HEK293T (cell line): Measurements from ENCODE around the gene CEP97.
"Not testable (repeated sequence)": the region's sequence is repeated elsewhere in the genome, so short reads cannot be mapped to it uniquely, and the experiment has no call there.

Experiments
- CTCF ChIA-PET: fragments of 350-600 bp; formaldehyde crosslinking; extraction: SDS; loops from one replicate; lab custom pipeline; 2021; ENCODE audit warnings: antibody characterized with exemption, inconsistent platforms; lab: Yijun Ruan, JAX
- POLR2A ChIA-PET: fragments of 350-600 bp; formaldehyde crosslinking; extraction: SDS; loops from one replicate; lab custom pipeline; 2020; ENCODE audit warnings: antibody characterized with exemption, inconsistent platforms; lab: Yijun Ruan, JAX
- DNase-seq: peaks from one replicate; pipeline ENCODE4 v3.0.0; 2012; ENCODE audit warnings: mixed read lengths; ENCODE audit errors: extremely low spot score
- ARNT ChIP-seq: fragments of 450-650 bp; IDR thresholded peaks from 2 replicates; pipeline ENCODE4 v1.6.1; 2017; ENCODE audit warnings: mild to moderate bottlenecking
- BHLHE40 ChIP-seq: fragments of 450-650 bp; IDR thresholded peaks from 2 replicates; pipeline ENCODE4 v1.6.1; 2016; ENCODE audit warnings: mild to moderate bottlenecking, moderate library complexity, borderline replicate concordance
- CTBP1 ChIP-seq: fragments of 450-650 bp; IDR thresholded peaks from 2 replicates; pipeline ENCODE4 v1.6.1; 2016; ENCODE audit warnings: borderline replicate concordance
- ELF4 ChIP-seq: fragments of 450-650 bp; IDR thresholded peaks from 2 replicates; pipeline ENCODE4 v1.6.1; 2017; ENCODE audit warnings: antibody characterized with exemption
- FOXA1 ChIP-seq: fragments of 450-650 bp; IDR thresholded peaks from 2 replicates; pipeline ENCODE4 v1.6.1; 2016; ENCODE audit warnings: mild to moderate bottlenecking
- FOXK2 ChIP-seq: fragments of 450-650 bp; IDR thresholded peaks from 2 replicates; pipeline ENCODE4 v1.6.1; 2016; ENCODE audit warnings: mild to moderate bottlenecking
- FOXM1 ChIP-seq: fragments of 450-650 bp; IDR thresholded peaks from 2 replicates; pipeline ENCODE4 v1.6.1; 2017; ENCODE audit warnings: mild to moderate bottlenecking, borderline replicate concordance
- HDGF ChIP-seq: fragments of 450-650 bp; IDR thresholded peaks from 2 replicates; pipeline ENCODE4 v1.6.1; 2017; ENCODE audit warnings: antibody characterized with exemption, borderline replicate concordance
- L3MBTL2 ChIP-seq: fragments of 450-650 bp; conservative IDR thresholded peaks from 2 replicates; pipeline ENCODE4 v1.6.1; 2016; ENCODE audit warnings: mild to moderate bottlenecking
- LEF1 ChIP-seq: fragments of 450-650 bp; IDR thresholded peaks from 2 replicates; pipeline ENCODE4 v1.6.1; 2017; ENCODE audit warnings: mild to moderate bottlenecking, borderline replicate concordance
- NFRKB ChIP-seq: fragments of 450-650 bp; IDR thresholded peaks from 2 replicates; pipeline ENCODE4 v1.6.1; 2016; ENCODE audit warnings: mild to moderate bottlenecking, moderate library complexity
- PKNOX1 ChIP-seq: fragments of 450-650 bp; IDR thresholded peaks from 2 replicates; pipeline ENCODE4 v1.6.1; 2016
- SP1 ChIP-seq: fragments of 450-650 bp; IDR thresholded peaks from 2 replicates; pipeline ENCODE4 v1.6.1; 2017
- SUZ12 ChIP-seq: fragments of 450-650 bp; IDR thresholded peaks from 2 replicates; pipeline ENCODE4 v1.6.1; 2016; ENCODE audit warnings: mild to moderate bottlenecking
- TARDBP ChIP-seq: fragments of 450-650 bp; IDR thresholded peaks from 2 replicates; pipeline ENCODE4 v1.6.1; 2016
- ZNF384 ChIP-seq: fragments of 450-650 bp; IDR thresholded peaks from 2 replicates; pipeline ENCODE4 v1.6.1; 2016

Gene CEP97

GRCh38 chr3:101730839-101731238 is 6.4 kb downstream of the CEP97 start:
- no peak for TF ChIP-seq ZNF384
- no peak for TF ChIP-seq FOXA1
- no peak for TF ChIP-seq BHLHE40
- no peak for TF ChIP-seq TARDBP
- no peak for TF ChIP-seq L3MBTL2
- TF ChIP-seq LEF1, result no peak
- POLR2A ChIA-PET, result no interaction called here
- DNase-seq, result no peak
- CTCF ChIA-PET, result no interaction called here

- DNase-seq, result no peak
- ChIA-PET POLR2A (no interaction called here), CTCF (no interaction called here)
- TF ChIP-seq ARNT (no peak), BHLHE40 (no peak), ZNF384 (no peak), TARDBP (no peak), PKNOX1 (no peak), FOXM1 (no peak), LEF1 (no peak), ELF4 (no peak), HDGF (no peak), FOXK2 (no peak), SP1 (no peak), L3MBTL2 (no peak), FOXA1 (no peak), NFRKB (no peak), CTBP1 (no peak), SUZ12 (no peak)
Measured at GRCh38 chr3:101732240-101732641, 7.8 kb downstream of the CEP97 start.

DNA sequence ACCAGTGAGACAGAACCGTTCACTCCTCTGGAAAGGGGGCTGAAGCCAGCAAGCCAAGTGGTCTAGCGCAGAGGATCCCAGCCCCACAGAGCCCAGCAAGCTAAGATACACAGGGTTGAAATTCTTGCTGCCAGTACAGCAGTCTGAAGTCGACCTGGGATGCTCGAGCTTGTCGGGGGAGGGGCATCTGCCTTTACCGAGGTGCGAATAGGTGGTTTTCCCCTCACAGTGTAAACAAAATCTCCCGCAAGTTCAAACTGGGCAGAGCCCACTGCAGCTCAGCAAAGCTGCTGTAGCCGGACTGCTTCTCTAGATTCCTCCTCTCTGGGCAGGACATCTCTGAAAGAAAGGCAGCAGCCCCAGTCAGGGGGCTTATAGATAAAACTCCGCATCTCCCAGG is 11.4 kb downstream of the CEP97 start:
- ChIA-PET CTCF (no interaction called here), POLR2A (interaction anchor here (1.1 kb wide), 1 partner anchor 11 kb away, joined by 3 read pairs; the partner anchor contains the start of gene CEP97)
- no peak for DNase-seq
- TF ChIP-seq ARNT (no peak), ZNF384 (no peak), SP1 (no peak), CTBP1 (no peak), TARDBP (no peak), BHLHE40 (no peak), PKNOX1 (no peak), L3MBTL2 (no peak), NFRKB (no peak), SUZ12 (no peak), HDGF (no peak), ELF4 (no peak), FOXK2 (no peak)

DNA sequence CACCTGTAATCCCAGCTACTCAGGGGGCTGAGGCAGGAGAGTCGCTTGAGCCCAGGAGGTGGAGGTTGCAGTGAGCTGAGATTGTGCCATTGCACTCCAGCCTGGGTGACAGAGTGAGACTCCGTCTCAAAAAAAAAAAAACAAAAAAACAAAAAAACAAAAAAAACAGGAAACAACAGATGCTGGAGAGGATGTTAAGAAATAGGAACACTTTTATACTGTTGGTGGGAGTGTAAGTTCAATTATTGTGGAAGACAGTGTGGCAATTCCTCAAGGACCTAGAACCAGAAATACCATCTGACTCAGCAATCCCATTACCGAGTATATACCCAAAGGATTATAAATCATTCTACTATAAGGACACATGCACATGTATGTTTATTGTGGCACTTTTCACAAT is 17.5 kb downstream of the CEP97 start:
- CTCF ChIA-PET, DNase-seq, POLR2A ChIA-PET: not testable (repeated sequence)
- TF ChIP-seq ZNF384, result peak; percentile 49; the same call in 1 of the 2 replicates

DNA sequence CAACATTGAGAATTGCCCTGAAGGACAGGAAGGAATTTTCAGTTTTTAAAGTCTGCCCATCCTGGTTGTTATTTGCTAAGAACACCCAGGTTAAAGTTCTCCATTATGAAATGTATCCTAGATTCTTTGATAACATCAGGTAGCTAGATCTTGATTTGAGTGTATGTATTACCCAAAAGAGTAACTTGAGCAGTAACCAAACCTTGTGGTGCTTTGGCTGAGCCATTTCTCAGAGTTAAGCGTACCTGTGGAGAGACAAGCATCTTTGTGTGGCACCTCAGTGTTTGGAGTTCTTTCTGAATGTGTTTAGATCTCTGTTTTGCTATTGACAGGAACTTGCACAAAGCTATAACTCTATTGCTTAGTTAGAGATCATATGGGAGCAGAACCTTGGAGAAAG is 20.4 kb downstream of the CEP97 start:
- DNase-seq, result no peak
- CTCF ChIA-PET, result no interaction called here
- POLR2A ChIA-PET, result interaction anchor here (1.2 kb wide), 1 partner anchor 21 kb away, joined by 3 read pairs; the partner anchor contains the start of gene CEP97
- TF ChIP-seq HDGF (no peak), TARDBP (no peak)

DNA sequence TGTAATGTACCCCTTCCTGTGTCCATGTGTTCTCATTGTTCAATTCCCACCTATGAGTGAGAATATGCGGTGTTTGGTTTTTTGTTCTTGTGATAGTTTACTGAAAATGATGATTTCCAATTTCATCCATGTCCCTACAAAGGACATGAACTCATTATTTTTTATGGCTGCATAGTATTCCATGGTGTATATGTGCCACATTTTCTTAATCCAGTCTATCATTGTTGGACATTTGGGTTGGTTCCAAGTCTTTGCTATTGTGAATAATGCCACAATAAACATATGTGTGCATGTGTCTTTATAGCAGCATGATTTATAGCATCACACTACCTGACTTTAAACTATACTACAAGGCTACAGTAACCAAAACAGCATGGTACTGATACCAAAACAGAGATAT is 21.5 kb downstream of the CEP97 start:
- POLR2A ChIA-PET, CTCF ChIA-PET, DNase-seq: not testable (repeated sequence)

- POLR2A ChIA-PET, DNase-seq, CTCF ChIA-PET: not testable (repeated sequence)
Measured at GRCh38 chr3:101753386-101754113, 29.1 kb downstream of the CEP97 start.

DNA sequence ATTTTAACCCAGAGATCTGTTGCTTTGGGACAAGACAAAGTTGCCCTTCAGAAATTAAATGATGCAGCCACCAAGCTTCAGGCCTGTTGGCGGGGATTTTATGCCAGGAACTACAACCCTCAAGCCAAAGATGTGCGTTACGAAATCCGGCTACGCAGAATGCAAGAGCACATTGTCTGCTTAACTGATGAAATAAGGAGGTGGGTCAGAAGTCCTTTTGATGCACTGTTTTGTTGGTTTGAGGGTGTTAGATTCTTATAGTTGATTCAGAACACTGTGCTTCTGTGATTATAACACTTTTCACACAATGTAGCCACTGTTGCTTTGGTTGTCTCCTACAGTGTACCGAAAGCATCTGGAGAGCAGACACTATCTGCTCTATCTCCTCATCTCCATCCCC is 33.8 kb downstream of the CEP97 start:
- POLR2A ChIA-PET, result no interaction called here
- DNase-seq, result no peak
- TF ChIP-seq LEF1, result no peak
- no peak for TF ChIP-seq ZNF384
- no peak for TF ChIP-seq ELF4
- TF ChIP-seq PKNOX1, result no peak
- TF ChIP-seq SUZ12, result no peak
- TF ChIP-seq HDGF, result no peak
- TF ChIP-seq NFRKB, result no peak
- TF ChIP-seq FOXA1, result no peak
- TF ChIP-seq FOXM1, result no peak
- TF ChIP-seq L3MBTL2, result no peak
- TF ChIP-seq FOXK2, result no peak
- no peak for TF ChIP-seq TARDBP
- no peak for TF ChIP-seq SP1
- TF ChIP-seq CTBP1, result no peak
- CTCF ChIA-PET, result no interaction called here
